Right lobe of liver (tissue), 4 donors: ENCODE measurements around the gene KXD1.

Source experiments
- CTCF ChIP-seq, 4 donors: fragments of 200-600 bp in 3 of 4; fragments of 450-650 bp in 1 of 4; IDR thresholded peaks; one replicate each; pipeline versions ENCODE4 v1.5.1 to v1.8.0; 2016 to 2022; ENCODE audit warnings: antibody characterized with exemption in 4 of 4, mild to moderate bottlenecking in 2 of 4
- POLR2A ChIP-seq: fragments of 450-650 bp; IDR thresholded peaks from one replicate; pipeline ENCODE4 v1.6.1; 2017; ENCODE audit warnings: antibody characterized with exemption, mild to moderate bottlenecking
- donor health status: DM: no; HTN: no; CAD: no.
- donor health status: DM: no; HTN: no; CAD: no.
- donor health status: DM: no; HTN: yes; CAD: no.

- TF ChIP-seq CTCF (IDR thresholded peaks at IDR 0.05) (no peak), POLR2A (no peak)
These were observed 33.8 kb upstream of the KXD1 start for GRCh38 chr19:18523841-18524240.
